ENCODE measurements around the gene NRCAM. TPM values are rescaled to one million over a fixed set of nuclear protein-coding genes. Genes with fewer than 3 reads are reported as not detected.
A peak's percentile ranks its signal among the peaks of the same experiment; 100 is the strongest.
"Not testable (repeated sequence)": the region's sequence is repeated elsewhere in the genome, so short reads cannot be mapped to it uniquely, and the experiment has no call there.

NRCAM gene
- total and polyA plus RNA-seq, 12 donors: 71.6 to 222 (median 148) TPM

DNA sequence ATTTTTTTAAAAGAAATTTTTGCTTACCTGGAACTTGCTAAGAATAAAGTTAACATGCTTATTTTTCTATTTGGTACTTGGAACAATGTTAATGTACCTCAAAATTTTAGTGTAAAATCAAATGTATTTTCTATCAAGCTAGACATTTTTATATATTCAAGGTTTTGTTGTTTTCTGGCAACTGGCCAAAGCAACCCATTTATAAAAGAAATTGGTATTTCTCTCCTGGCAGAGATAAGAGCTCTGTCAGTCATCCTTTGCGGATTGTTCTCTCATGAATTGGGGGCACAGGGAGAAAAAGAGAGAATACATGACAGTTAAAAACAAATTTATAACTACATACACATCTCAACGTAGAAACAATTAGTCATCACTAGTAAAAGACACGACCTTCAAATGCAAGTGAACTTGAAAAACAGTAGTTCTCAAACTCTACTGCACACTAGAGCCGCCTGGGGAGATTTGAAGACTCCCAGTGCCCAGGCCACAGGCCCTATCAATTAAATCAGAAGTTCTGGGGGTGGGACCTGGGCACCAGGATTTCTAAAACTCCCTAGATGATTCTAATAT is 173.7 kb downstream of the NRCAM start:
- H3K4me1 ChIP-seq (replicated peaks in 1 of 2): peaks cover 6 to 33% of the 10 kb centered on the region in 2 donors
- H3K9me3 ChIP-seq (replicated peaks in 1 of 3): no peaks in the 10 kb centered on the region
- H3K4me3 ChIP-seq: no peak overlapping the region
- TF ChIP-seq, protein P1, sequence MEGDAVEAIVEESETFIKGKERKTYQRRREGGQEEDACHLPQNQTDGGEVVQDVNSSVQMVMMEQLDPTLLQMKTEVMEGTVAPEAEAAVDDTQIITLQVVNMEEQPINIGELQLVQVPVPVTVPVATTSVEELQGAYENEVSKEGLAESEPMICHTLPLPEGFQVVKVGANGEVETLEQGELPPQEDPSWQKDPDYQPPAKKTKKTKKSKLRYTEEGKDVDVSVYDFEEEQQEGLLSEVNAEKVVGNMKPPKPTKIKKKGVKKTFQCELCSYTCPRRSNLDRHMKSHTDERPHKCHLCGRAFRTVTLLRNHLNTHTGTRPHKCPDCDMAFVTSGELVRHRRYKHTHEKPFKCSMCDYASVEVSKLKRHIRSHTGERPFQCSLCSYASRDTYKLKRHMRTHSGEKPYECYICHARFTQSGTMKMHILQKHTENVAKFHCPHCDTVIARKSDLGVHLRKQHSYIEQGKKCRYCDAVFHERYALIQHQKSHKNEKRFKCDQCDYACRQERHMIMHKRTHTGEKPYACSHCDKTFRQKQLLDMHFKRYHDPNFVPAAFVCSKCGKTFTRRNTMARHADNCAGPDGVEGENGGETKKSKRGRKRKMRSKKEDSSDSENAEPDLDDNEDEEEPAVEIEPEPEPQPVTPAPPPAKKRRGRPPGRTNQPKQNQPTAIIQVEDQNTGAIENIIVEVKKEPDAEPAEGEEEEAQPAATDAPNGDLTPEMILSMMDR (IDR thresholded peaks at IDR 0.05): no peak
- no peak for TF ChIP-seq POLR2A (IDR thresholded peaks at IDR 0.05)
- peak overlapping the region in 4 of 5 donors; percentile 26 to 62 (median 60) for H3K27ac ChIP-seq
- H3K36me3 ChIP-seq (replicated peaks in 1 of 2): no peaks in the 10 kb centered on the region
- DNase-seq: peak in 4 of 7 donors; percentile 27 to 36 (median 34)
- WGBS, 4 donors: 20 to 27% (median 23%) methylated on average over 4 of the region's 4 CpGs
- intact Hi-C loops (cut with DNase I): no loop called here
- no peaks in the 10 kb centered on the region for H3K27me3 ChIP-seq

DNA sequence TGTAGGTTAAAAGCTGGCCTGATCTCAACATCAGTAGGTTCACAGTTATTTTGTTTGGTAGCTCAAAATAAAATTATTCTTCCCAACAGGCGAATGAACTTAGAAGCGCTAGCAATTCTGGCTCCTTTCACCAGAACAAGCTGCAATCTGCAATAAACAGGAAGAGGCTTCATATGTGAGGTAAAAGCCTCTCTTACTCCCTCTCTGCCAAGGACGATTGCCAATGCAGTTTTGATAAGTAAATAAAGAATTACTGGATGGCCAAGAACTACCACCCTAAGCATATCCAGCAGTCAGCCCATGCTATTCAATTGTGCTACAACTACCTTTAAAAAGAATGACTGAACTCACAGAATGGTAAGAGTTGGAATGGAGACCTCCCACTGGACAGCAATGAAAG is 176.1 kb downstream of the NRCAM start:
- DNase-seq: peak in 1 of 7 donors; percentile 46
- Histone ChIP-seq H3K4me3 (no peak overlapping the region), H3K36me3 (replicated peaks in 1 of 2) (no peaks in the 10 kb centered on the region), H3K27ac (peak overlapping the region in 2 of 5 donors; percentile 13 to 19), H3K4me1 (replicated peaks in 1 of 2) (peaks cover 6 to 33% of the 10 kb centered on the region in 2 donors), H3K27me3 (no peaks in the 10 kb centered on the region), H3K9me3 (replicated peaks in 1 of 3) (no peaks in the 10 kb centered on the region)
- 18 to 30% (median 25%) methylated on average over 3 of the region's 3 CpGs for WGBS, 4 donors
- intact Hi-C loops (cut with DNase I): no loop called here
- TF ChIP-seq, protein P1 (IDR thresholded peaks at IDR 0.05): no peak
- TF ChIP-seq POLR2A (IDR thresholded peaks at IDR 0.05): no peak

DNA sequence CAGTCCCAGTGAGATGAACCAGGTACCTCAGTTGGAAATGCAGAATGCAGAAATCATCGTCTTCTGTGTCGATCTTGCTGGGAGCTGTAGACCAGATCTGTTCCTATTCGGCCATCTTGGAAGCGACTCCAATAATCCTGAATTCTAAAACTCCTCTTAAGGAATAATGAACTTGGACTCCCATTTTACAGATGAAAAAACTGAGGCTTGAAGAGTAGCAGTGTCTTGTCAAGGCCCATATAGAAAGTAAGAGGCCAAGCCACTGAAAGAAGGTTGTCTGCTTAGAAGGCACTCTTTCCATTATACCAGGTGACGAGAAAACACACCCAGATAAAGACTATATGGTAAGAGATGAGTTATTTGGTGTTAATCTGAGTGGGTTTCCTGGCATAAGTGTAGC is 177.5 kb downstream of the NRCAM start:
- Histone ChIP-seq H3K4me1 (replicated peaks in 1 of 2) (peaks cover 6 to 32% of the 10 kb centered on the region in 2 donors), H3K9me3 (replicated peaks in 1 of 3) (no peaks in the 10 kb centered on the region), H3K4me3 (no peak overlapping the region), H3K27ac (no peak overlapping the region), H3K27me3 (no peaks in the 10 kb centered on the region), H3K36me3 (replicated peaks in 1 of 2) (no peaks in the 10 kb centered on the region)
- intact Hi-C loops (cut with DNase I): no loop called here
- TF ChIP-seq POLR2A (IDR thresholded peaks at IDR 0.05): no peak
- TF ChIP-seq, protein P1 (IDR thresholded peaks at IDR 0.05): no peak
- DNase-seq: no peak
- WGBS, 4 donors: 89 to 98% (median 96%) methylated on average over 5 of the region's 5 CpGs

DNA sequence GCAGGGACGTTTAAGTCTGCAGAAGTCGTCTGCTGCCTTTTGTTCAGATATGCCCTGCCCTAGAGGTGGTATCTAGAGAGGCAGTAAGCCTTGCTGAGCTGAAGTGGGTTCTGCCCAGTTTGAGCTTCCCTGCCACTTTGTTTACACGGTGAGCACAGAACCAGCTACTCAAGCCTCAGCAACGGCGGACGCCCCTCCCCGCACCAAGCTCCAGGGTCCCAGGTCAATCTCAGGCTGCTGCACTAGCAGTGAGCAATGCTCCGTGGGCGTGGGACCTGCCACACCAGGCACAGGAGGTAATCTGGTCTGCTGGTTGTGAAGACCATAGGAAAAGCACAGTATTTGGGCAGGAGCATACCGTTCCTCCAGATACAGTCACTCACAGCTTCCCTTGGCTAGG is 178.0 kb downstream of the NRCAM start:
- intact Hi-C loops (cut with DNase I): no loop called here
- no peaks in the 10 kb centered on the region for H3K9me3 ChIP-seq (replicated peaks in 1 of 3)
- no peak for DNase-seq
- H3K4me3 ChIP-seq: no peak overlapping the region
- H3K27me3 ChIP-seq: no peaks in the 10 kb centered on the region
- TF ChIP-seq, protein P1 (IDR thresholded peaks at IDR 0.05): no peak
- no peak for TF ChIP-seq POLR2A (IDR thresholded peaks at IDR 0.05)
- no peak overlapping the region for H3K27ac ChIP-seq
- H3K4me1 ChIP-seq (replicated peaks in 1 of 2): peaks cover 2 to 27% of the 10 kb centered on the region in 2 donors
- H3K36me3 ChIP-seq (replicated peaks in 1 of 2): no peaks in the 10 kb centered on the region
- WGBS, 4 donors: 81 to 97% (median 90%) methylated on average over 10 of the region's 10 CpGs

DNA sequence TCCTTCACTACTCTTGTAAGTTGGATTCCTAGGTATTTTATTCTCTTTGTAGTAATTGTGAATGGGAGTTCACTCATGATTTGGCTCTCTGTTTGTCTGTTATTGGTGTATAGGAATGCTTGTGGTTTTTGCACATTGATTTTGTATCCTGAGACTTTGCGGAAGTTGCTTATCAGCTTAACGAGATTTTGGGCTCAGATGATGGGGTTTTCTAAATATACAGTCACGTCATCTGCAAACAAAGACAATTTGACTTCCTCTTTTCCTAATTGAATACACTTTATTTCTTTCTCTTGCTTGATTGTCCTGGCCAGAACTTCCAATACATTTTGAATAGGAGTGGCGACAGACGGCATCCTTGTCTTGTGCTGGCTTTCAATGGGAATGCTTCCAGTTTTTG is 181.8 kb downstream of the NRCAM start:
- intact Hi-C loops (cut with DNase I); DNase-seq; H3K27ac ChIP-seq; H3K9me3 ChIP-seq (replicated peaks in 1 of 3); H3K4me1 ChIP-seq (replicated peaks in 1 of 2); H3K4me3 ChIP-seq; H3K36me3 ChIP-seq (replicated peaks in 1 of 2); H3K27me3 ChIP-seq: not testable (repeated sequence)
- WGBS, 4 donors: 86 to 90% (median 88%) methylated on average over 5 of the region's 5 CpGs

DNA sequence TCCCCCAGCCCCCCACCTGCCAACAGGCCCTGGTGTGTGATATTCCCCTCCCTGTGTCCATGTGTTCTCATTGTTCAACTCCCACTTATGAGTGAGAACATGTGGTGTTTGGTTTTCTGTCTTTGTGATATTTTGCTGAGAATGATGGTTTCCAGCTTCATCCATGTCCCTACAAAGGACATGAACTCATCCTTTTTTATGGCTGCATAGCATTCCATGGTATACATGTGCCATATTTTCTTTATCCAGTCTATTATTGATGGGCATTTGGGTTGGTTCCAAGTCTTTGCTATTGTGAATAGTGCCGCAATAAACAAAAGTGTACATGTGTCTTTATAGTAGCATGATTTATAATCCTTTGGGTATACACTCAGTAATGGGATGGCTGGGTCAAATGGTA is 183.3 kb downstream of the NRCAM start:
- WGBS, 4 donors: 94 to 100% (median 97%) methylated on average over 1 of the region's 1 CpG
- H3K27me3 ChIP-seq; H3K27ac ChIP-seq; DNase-seq; H3K4me1 ChIP-seq (replicated peaks in 1 of 2); H3K4me3 ChIP-seq; H3K9me3 ChIP-seq (replicated peaks in 1 of 3); H3K36me3 ChIP-seq (replicated peaks in 1 of 2); intact Hi-C loops (cut with DNase I): not testable (repeated sequence)

Data from adrenal gland (tissue), 12 donors.